Measurements from ENCODE around the gene SHMT2. TPM values are rescaled to one million over a fixed set of nuclear protein-coding genes. Genes with fewer than 3 reads are reported as not detected.
A peak's percentile ranks its signal among the peaks of the same experiment; 100 is the strongest.

Gene SHMT2
- total and polyA plus RNA-seq, 2 donors (not counting 3 experiments of a cell fraction or from before 2014, with no cell fraction given) = 155 to 243 TPM

GRCh38 chr12:57215065-57215464 lies 14.4 kb upstream of the SHMT2 start:
- DNase-seq (ENCODE audit: low read depth, low spot score) (no peak), FAIRE-seq (no peak)
- no TSS peak for BruUV-seq (replicated peaks)
- TF ChIP-seq POLR2AphosphoS5 (IDR thresholded peaks at IDR 0.05; ENCODE audit: insufficient read depth, low read depth, low read length) (no peak), CTCF (IDR thresholded peaks at IDR 0.05; ENCODE audit: extremely low read depth in 1 of 2, insufficient read depth in 1 of 2, low read depth in 1 of 2, low read length in 2 of 2) (no peak)
- H3K27ac ChIP-seq (ENCODE audit: insufficient read depth, low read depth, low read length) = no peak overlapping the region
- H4K20me1 ChIP-seq (replicated peaks; ENCODE audit: control insufficient read depth, extremely low read depth, insufficient read depth, low read length) = no peaks in the 10 kb centered on the region
- H3K36me3 ChIP-seq (ENCODE audit: control insufficient read depth in 2 of 2, extremely low read depth in 1 of 2, insufficient read depth in 2 of 2, low read length in 2 of 2) = no peaks in the 10 kb centered on the region
- peaks cover 2% of the 10 kb centered on the region for H3K4me1 ChIP-seq (ENCODE audit: control insufficient read depth, extremely low read depth, insufficient read depth, low read length)
- POLR2A ChIA-PET = no interaction called here
- intact Hi-C loops (cut with micrococcal nuclease) = no loop called here
- H2AFZ ChIP-seq (ENCODE audit: low read depth, low read length) = no peak overlapping the region
- peaks cover 54 to 60% of the 10 kb centered on the region in 2 experiments for H3K27me3 ChIP-seq (ENCODE audit: control insufficient read depth in 2 of 2, insufficient read depth in 2 of 2, low read length in 2 of 2)
- H3K4me2 ChIP-seq (ENCODE audit: insufficient read depth, low read length) = no peak overlapping the region
- no peak overlapping the region for H3K4me3 ChIP-seq (replicated peaks in 1 of 3; ENCODE audit: insufficient read depth in 1 of 3, low read depth in 1 of 3, low read length in 3 of 3)
- no peaks in the 10 kb centered on the region for H3K79me2 ChIP-seq (ENCODE audit: control insufficient read depth, insufficient read depth, low read length)
- H3K9me3 ChIP-seq (replicated peaks; ENCODE audit: control insufficient read depth, insufficient read depth, low read length) = no peaks in the 10 kb centered on the region
- CTCF ChIA-PET = interaction anchor here (1.2 to 4.7 kb wide), 3 partner anchors 15 to 63 kb away, joined by 3 to 214 read pairs (median 54); partner anchors contain the start of gene SHMT2
- H3K9me1 ChIP-seq (replicated peaks; ENCODE audit: control insufficient read depth, extremely low read depth, insufficient read depth, low read length) = no peaks in the 10 kb centered on the region
- no peak overlapping the region for H3K9ac ChIP-seq (replicated peaks; ENCODE audit: extremely low read depth, insufficient read depth, low read length)
- dilution Hi-C loops (cut with MboI; ENCODE audit: extremely low pct_ligation_motif_present, low sequenced_read_pairs) = no loop called here

DNA sequence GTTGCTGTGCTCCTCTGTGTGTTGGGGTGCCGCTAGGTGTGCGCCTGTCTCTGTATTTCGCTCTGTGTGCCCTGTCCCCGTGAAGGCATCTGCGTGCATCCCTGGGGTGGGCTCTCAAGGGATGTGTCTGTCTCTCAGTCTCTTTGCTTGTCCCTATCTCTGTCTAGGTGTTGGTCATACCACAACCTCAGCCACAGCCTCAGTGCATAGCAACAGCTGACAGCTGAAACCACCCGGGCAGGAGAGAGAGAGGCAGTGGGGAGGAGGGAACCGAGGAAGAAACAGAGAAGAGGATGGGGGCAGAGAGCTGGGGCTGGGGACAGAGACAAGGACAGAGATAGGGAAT lies 13.9 kb upstream of the SHMT2 start:
- ChIA-PET CTCF (interaction anchor here (0.7 to 4.7 kb wide), 3 partner anchors 12 to 26 kb away, joined by 3 to 214 read pairs (median 54); partner anchors contain the start of gene SHMT2), POLR2A (interaction anchor here (0.6 kb wide), 1 partner anchor 11 kb away, joined by 4 read pairs; no protein-coding TSS in a partner anchor)
- Histone ChIP-seq H3K27ac (ENCODE audit: insufficient read depth, low read depth, low read length) (no peak overlapping the region), H3K4me3 (replicated peaks in 1 of 3; ENCODE audit: insufficient read depth in 1 of 3, low read depth in 1 of 3, low read length in 3 of 3) (no peak overlapping the region), H3K9ac (replicated peaks; ENCODE audit: extremely low read depth, insufficient read depth, low read length) (no peak overlapping the region), H4K20me1 (replicated peaks; ENCODE audit: control insufficient read depth, extremely low read depth, insufficient read depth, low read length) (no peaks in the 10 kb centered on the region), H2AFZ (ENCODE audit: low read depth, low read length) (no peak overlapping the region), H3K79me2 (ENCODE audit: control insufficient read depth, insufficient read depth, low read length) (no peaks in the 10 kb centered on the region), H3K9me1 (replicated peaks; ENCODE audit: control insufficient read depth, extremely low read depth, insufficient read depth, low read length) (no peaks in the 10 kb centered on the region), H3K9me3 (replicated peaks; ENCODE audit: control insufficient read depth, insufficient read depth, low read length) (no peaks in the 10 kb centered on the region), H3K4me1 (ENCODE audit: control insufficient read depth, extremely low read depth, insufficient read depth, low read length) (peaks cover 2% of the 10 kb centered on the region), H3K27me3 (ENCODE audit: control insufficient read depth in 2 of 2, insufficient read depth in 2 of 2, low read length in 2 of 2) (peaks cover 56 to 62% of the 10 kb centered on the region in 2 experiments), H3K36me3 (ENCODE audit: control insufficient read depth in 2 of 2, extremely low read depth in 1 of 2, insufficient read depth in 2 of 2, low read length in 2 of 2) (no peaks in the 10 kb centered on the region), H3K4me2 (ENCODE audit: insufficient read depth, low read length) (no peak overlapping the region)
- TF ChIP-seq EZH2 (IDR thresholded peaks at IDR 0.05; ENCODE audit: borderline replicate concordance, low read depth, low read length, severe bottlenecking) = peak; percentile 89
- TF ChIP-seq POLR2AphosphoS5 (IDR thresholded peaks at IDR 0.05; ENCODE audit: insufficient read depth, low read depth, low read length) = no peak
- TF ChIP-seq, protein P1, sequence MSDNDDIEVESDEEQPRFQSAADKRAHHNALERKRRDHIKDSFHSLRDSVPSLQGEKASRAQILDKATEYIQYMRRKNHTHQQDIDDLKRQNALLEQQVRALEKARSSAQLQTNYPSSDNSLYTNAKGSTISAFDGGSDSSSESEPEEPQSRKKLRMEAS (IDR thresholded peaks at IDR 0.05; ENCODE audit: insufficient read depth, insufficient read length) = no peak
- FAIRE-seq (no peak), DNase-seq (ENCODE audit: low read depth, low spot score) (no peak)
- intact Hi-C loops (cut with micrococcal nuclease) (no loop called here), dilution Hi-C loops (cut with MboI; ENCODE audit: extremely low pct_ligation_motif_present, low sequenced_read_pairs) (no loop called here)
- no TSS peak for BruUV-seq (replicated peaks)
